ENCODE results near the gene ASB18.
"Not testable (repeated sequence)": the region's sequence is repeated elsewhere in the genome, so short reads cannot be mapped to it uniquely, and the experiment has no call there.

Gene ASB18, protein sequence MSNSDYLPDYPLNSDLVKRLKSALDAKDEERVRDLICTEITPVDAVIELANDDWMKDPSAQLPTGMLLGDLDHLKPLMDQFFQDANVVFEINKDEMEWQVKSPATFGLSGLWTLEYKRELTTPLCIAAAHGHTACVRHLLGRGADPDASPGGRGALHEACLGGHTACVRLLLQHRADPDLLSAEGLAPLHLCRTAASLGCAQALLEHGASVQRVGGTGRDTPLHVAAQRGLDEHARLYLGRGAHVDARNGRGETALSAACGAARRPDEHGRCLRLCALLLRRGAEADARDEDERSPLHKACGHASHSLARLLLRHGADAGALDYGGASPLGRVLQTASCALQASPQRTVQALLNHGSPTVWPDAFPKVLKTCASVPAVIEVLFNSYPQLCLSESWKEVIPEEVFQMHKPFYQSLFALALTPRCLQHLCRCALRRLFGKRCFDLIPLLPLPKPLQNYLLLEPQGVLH

DNA sequence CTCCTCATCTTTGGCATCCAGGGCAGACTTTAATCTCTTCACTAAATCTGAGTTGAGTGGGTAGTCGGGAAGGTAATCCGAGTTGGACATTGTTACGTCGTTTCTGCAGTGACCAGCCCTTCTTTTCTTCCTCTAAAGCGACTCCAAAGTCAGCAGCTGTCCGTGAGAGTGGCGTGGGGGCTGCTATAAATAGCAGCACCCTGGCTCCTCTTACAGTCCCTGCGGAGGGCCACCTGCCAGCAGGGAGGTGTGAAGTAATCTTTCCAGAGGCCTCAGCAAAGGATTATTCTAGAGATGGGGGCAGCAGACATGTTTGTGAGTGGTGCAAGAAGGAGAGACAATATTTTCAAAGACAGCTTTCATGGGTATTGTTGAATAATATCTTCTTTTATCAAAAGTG, at the start of gene ASB18:
Gene ASB18, minus strand, starts transcription at position 151 of the 400 bp plus-strand sequence. Its CDS starts 61 bp downstream, at position 90.
- DNase-seq (ENCODE audit: low spot score), result no peak

DNA sequence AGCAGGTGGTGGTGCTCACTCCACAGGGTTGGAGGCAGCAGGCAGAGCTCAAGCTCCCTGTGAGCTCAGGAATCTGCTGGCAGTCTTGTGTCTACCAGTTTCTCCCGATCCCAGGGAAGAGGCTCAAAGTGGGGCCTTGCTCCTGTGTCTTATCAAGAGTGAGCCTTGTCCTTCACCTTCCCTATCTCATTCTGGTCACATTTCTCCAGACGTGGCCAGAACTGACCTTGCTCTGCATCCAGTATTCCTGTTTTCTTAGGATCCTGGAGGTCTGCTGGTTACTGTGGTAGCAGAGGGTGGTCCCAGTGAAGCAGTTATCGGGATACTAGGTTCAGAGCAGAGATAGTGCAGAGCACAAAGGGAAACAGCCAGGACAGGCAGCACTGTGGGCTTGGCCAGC, 47.1 kb upstream of the ASB18 start:
- no peak for DNase-seq (ENCODE audit: low spot score)

DNA sequence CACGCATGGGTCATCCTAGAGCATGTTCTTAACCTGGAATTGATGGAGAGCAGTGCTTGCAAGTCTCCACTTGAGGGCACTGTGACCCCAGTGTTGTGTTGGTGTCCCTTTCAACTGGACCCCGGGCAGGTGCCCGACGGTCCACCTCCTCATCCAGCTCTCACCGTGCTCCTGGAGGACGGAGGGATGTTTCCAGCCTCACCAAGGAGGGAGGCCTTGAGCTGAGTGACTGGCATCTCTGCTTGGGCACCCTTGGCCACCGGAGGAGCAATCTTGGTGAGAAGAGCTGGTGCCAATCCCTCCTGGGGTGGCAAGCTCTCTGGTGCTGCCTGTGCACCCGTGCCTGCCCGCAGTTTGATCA, 45.4 kb upstream of the ASB18 start:
- DNase-seq (ENCODE audit: low spot score), result peak; percentile 92

DNA sequence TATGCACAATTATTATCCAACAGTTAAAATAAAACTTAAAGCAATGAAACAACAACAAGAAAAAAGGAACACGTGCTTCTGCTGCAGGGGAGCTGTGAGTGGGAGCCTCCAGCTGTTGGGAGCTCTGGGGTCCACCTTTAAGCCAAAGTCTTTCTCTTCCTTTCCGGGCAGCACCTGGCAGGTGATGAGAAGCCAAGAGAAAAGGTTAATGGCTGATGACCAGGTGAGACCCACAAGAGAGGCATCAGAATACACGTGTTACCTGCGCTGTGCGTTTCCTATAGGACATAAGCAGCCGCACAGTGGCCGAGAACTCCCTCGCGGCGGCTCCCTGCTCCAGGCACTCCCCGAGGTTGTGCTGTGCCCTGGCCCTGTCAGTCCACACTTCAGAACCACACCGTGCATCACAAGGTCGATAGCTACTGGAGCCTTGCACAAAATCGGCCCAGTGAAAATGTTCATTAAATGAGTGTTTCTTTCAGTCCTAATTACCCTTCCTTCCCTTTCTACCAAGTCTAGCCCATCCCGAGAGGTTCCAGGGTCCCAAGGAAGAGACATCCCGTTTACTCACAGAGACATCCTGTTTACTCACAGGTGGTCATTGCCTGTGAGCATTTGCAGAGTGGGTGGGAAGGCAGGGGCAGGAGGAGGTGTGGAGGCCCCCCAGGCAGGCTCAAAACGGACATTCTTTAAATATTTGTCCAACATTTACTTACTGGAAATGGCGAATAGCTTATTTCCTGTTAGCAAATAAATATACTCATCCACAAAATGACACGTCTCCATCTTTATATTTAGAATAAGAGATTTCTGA, 44.9 kb upstream of the ASB18 start:
- DNase-seq (ENCODE audit: low spot score), result no peak

DNA sequence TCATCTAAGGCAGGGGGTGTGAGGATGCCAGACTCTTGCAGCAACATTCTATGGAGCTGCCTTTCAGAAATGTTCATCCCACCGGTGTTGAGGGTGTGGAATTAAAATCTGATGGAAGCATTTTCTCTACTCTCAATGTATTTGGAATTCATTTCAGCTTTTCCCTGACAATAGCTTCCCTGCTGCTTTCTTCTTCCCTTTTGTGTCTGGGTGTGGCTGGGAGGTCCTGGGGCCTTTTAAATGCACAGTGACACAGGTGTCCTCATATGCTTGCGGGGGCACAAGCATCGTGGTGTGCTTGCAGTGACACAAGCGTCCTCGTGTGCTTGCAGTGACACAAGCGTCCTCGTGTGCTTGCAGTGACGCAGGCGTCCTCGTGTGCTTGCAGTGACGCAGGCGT, 43.4 kb upstream of the ASB18 start:
- no peak for DNase-seq (ENCODE audit: low spot score)

DNA sequence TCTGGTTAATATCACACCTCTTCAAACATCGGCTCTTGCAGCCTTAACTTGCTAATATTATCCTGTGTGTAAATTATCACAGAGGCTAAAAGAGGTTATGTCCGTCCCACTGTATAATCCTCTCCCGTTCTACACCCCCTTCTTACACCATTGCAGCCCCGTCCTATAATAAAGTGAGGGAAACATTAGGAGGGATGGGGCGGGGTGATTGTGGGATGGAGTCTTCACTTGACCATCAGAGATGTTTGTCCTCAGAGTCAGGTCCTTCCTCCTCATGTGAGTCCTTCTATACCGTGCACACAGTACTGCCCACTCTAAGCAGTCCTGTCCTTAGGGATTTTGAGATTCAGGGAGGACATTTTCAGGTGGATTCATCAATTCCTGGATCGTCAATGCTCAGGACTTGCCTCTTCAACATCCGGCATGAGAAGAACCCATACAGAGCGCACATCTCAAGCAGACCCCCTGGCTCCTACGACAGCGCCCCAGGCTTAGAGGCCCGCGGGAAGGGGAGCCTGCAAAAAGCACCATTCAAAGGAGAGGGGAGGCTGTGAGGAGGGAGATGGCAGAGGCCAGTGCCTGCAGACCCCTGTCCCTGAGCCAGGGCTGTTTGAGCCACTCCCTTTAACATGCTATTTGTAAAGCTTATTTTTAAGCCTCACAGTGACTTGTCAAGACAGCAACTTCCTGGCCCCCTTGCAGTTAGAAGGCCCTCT, 42.8 kb upstream of the ASB18 start:
- no peak for DNase-seq (ENCODE audit: low spot score)

DNA sequence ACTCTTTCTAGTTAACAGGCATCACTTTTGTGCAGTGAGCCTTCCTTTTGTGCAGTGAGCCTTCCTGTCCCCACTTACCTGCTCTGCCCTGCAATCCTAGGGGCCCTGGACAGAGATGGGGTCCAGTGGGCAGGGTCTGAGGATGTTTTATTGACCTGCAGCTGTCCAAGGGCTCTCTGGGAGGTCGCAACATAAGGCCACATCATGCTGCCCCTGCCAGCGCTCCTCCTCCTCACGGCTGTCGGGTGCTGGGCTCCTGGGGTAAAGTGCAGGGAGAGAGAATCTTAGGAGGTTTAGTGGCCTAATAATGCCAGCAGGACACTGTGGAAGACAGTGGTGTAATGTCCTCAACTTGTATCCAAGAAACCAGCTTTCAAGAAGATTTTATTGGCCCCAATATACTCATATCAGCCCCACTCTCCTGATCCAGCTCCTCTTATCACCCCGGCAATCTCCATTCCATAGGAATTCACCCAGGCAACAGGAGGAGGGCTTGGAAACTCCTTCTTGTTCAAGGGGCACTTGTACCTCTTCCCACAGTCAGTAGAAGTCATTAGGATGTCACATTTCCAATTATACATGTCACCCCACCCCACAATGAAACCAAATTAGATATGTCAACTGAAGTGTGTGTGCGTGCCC, 41.9 kb upstream of the ASB18 start:
- no peak for DNase-seq (ENCODE audit: low spot score)

DNA sequence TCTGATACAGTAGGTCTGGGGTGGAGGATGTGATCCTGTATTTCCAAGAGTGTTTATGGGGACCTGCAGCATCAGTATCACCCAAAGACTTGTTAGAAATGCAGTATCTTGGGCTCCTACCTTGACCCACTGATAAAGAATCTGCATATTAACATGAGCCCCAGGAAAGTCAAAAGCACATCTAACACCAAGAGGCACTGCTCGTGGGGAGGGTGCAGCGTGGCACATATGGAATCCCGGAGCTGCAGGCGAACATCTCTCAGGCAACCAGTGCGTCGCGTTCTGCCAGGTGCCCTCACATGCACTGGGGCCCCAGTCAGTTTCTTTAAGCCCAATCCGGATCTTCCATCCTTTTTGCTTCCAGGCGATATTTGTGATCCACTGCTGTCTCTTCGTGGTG, 41.3 kb upstream of the ASB18 start:
- no peak for DNase-seq (ENCODE audit: low spot score)

DNA sequence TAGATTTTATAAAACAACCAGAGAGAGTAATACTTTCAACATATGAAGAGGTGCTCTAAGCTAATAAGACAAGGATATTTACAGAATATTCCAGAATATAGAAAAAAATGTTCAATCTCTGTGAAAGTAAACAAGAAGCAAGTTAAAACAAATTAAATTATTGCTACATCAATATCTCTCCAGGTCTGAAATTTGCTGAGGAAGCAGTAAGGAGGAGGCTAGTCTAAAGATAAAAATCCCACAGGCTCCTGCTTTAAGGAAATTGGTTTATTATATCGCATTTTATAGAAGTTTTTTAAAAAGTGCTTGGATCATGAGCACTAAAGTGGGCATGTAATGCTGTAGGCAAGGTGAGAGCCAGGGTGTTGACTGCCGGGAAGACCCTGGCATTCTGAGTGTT, 39.7 kb upstream of the ASB18 start:
- DNase-seq (ENCODE audit: low spot score), result no peak

DNA sequence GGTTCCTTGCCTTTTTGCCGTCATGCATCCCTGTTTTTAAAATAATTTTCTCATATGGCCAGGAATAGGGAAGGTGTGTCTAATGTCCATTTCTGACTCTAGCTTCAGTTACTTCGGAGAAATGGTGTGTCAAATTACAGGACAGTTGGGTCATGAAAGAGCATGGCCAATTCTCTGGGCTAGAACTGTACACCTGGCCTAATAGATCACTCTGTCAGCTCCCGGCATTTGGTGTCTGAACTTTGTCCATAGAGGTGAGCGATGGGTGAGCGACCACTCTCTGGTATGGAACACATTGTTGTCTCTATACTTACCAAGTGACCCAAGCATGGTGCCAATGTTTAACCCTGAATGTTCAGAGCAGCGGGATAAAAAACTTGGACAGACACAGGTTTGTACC, 38.3 kb upstream of the ASB18 start:
- no peak for DNase-seq (ENCODE audit: low spot score)

DNA sequence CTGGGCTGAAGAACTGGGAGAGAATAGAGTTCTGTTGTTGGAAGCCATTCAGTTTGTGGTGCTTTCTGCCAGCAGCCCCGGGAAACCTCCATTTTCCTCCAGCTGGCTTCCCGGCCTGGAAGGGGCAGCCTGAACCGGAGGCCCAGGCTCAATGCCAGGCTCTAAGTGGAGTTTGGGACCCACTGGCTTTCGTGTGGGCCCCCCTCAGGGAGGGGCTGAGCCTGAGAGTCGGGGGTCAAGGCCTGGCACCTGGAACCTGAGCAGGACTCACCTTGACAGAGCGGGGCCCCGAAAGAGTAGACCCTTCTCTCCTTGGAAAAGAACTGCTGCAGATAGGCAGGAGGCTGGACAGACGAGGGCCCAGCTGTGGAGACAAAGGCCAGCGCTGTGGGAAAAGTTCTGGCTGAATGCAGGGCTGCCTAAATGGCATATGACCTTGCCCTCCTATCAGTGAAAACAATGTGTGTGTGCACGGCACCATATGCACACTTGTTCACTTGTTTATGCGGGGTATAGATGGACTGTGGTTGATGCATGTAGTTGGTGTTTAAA, 34.8 kb upstream of the ASB18 start:
- DNase-seq (ENCODE audit: low spot score), result no peak

DNA sequence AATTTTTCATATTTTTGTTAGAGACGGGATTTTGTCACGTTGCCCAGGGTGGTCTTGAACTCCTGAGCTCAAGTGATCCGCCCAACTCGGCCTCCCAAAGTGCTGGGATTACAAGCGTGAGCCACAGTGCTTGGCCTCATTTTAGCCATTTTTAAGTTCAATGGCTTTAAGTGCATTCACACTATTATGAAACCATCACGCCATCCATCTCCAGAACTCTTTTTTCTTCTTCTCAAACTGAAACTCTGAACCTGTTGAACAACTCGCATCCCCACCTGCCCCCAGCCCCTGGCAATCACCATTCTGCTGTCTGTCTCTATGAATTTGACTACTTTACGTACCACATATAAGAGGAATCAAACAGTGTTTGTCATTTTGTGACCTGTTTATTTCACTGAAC, 31.3 kb upstream of the ASB18 start:
- no peak for DNase-seq (ENCODE audit: low spot score)

DNA sequence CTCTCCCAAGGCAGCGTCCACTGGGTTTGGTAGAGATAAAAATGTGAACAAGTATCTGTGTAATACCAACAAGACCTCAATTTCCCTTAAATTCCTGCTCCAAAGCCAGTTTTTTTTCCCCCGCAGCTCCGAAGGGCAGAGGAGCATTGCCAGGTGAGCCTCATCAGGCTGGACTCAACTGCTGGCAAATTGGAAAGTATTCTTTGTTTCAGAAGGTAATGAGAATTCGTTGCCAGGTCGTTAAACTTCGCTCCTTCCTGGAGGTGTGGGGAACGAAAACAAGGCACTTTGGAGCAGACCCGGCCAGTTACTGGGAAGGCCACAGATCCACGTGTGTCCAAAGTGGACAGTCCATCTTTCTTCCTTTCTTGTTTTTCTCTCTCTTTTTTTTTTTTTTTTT, 30.4 kb upstream of the ASB18 start:
- no peak for DNase-seq (ENCODE audit: low spot score)

DNA sequence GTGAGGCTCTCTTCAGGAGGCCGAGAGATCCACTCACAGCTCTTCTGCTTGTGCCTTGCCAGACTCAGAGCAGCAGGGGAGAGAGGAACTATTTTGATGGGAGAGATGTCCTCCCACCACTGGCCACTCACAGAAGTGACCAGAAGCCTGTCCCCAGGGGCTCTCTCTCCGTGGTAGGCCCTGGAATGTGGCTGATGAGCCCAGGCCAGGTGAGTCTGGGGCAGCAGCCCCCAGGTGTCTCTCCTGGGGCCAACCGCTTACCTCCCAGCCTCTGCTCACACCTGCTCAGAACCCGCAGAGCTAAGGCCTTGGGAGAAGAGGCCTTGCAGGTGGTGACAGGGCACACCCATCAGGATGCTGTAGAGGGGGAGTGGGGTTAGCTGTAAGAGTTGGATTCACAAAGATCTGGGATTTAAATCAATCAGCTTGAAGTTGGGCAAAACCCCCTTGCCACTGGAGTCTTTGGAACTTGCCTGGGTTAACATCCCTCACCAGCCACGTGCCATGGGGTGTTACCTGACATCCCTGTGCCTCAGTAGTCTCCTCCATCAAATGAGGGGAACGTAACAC, 29.1 kb upstream of the ASB18 start:
- no peak for DNase-seq (ENCODE audit: low spot score)

DNA sequence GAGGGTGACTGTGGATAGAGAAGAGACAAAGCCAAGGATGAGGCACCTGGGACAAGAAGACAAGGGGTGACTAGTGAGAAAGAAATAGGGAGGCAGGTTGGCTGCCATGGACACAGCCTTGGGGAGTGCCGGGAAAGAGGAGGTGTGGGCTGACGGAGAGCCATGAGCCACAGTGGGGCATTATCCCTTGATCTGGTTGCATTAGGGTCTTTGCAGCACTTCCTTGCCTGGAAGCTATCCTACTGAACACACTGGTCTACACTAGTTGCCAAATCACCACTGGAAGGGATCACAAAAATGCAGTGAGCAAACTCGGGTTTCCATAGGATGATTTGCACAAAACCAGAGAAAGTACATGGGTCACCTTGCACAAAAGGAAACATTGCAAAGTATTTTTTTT, 27.7 kb upstream of the ASB18 start:
- no peak for DNase-seq (ENCODE audit: low spot score)

DNA sequence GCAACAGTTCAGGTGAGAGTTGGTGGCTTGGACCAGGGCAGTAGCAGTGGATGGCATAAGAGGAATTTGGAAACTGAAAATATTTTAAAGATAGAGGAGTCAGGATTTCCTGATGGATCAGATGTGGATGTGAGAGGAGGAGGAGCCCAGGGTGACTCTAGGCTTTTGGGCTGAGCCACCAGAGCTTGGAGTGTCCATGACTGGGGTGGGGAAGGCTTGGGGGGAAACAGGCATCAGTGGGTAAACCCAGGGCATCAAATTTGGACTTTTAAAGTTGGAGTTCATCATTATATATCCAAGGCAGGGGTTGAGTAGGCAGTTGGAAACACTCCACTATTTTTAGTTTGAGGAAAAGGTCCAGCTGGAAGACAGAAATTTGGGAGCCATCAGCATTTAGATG, 27.3 kb upstream of the ASB18 start:
- DNase-seq (ENCODE audit: low spot score), result no peak

DNA sequence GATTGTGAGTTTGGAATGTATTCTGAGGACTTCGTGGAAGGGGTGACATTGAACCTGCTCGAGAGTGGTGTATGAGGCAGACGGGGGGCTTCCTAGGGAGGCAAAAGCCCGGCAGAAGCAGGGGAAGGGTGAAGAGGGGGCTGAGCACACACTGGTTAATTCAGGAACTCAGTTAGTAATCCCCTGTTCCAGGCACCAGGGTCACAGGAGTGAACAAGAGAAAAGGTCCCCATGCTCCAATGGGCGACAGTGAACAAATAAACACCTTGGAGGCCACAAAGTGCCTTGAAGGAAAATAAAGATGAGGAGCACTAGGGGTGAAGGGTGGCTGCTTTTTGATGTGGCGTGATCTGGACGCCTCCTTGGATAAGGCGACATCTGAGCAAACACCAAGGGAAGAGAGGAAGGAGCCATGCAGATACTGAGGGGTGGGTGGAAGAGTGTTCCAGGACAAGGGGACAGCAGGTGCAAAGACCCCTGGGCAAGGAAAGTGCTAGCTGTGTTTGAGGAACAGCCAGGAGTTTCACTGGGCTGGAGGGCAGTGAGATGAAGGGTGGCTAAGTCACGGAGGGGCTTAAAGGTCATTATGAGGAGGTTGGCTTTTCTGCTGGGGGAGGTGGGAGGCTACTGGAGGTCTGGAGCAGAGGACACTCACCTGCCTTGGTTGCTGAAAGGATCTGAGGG, 26.7 kb upstream of the ASB18 start:
- no peak for DNase-seq (ENCODE audit: low spot score)

DNA sequence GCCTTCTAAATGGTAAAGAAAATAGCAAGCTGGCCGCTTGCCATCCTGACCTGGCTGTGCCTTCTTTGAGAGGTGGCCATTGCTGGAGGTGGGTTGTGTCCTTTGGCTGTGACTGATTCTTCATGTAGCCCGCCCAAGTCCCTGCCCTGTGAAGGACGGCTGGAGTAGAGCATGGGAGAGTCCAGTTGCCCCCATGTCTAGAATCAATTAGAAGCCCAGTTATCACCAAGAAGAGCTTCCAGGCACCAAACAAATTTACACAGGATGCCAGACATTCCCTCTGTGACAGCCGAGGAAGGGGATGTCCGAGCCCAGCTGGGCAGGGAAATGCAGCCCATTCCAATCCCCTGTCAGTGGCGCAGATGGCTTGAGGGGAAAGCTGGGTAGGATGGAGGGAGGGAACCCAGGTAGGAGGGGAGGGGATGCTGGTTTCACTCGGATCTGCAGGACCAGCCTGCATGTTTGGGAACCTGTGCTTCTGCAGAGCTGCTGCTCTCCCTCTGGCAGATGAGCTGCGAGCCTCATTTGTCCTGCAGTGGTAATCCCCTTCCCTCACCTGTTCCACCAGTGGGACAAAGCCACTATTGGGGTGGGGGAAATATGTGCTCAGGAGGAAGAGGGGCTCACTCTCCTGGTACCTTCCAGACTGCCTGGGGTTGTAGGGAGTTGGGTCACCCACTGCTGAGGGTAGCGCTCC, 25.7 kb upstream of the ASB18 start:
- DNase-seq (ENCODE audit: low spot score), result no peak

DNA sequence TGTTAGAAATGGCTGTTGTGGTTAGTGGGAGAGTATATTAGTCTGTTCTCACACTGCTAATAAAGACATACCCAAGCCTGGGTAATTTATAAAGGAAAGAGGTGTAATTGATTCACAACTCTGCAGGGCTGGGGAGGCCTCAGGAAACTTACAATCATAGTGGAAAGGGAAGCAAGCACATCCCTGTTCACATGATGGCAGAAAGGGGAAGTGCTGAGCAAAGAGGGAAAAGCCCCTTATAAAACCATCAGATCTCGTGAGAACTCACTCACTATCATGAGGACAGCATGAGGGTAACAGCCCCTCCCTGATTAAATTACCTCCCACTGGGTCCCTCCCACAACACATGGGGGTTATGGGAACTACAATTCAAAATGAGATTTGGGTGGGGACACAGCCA, 24.2 kb upstream of the ASB18 start:
- not testable (repeated sequence) for DNase-seq (ENCODE audit: low spot score)

DNA sequence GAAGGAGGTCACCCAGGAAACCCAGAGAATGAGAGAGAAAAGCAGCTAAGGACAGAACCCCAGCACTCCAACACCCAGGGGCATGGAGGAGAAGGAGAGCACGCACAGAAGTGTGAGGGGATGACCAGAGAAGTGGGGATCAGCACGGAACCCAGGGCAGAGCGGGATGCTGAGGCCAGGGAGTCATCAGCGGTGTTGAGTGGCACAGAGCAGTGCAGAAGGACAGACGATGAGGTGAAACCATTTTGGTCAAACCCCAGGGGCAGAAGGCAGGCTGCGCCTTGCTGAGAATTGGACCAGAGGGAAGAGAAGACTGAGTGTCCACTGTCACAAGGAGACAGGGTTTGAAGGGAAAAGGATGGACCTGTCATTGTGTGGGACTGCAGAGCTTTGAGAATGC, 23.4 kb upstream of the ASB18 start:
- DNase-seq (ENCODE audit: low spot score), result no peak
